K562 (cell line): ENCODE measurements around the gene SH3BP5. TPM values are rescaled to one million over a fixed set of nuclear protein-coding genes. Genes with fewer than 3 reads are reported as not detected.

Source experiments
- ATAC-seq: fragments of 200-7000 bp; cut with Tn5 transposase; 3 replicates; pipeline ENCODE4 v1.9.1; 2020; ENCODE audit warnings: moderate library complexity
- BruUV-seq: library from RNA; stranded (reverse); fragments of 400-500 nt; replicated peaks from 2 replicates; lab custom pipeline; 2021; lab: Mats Ljungman, UMichigan
- CTCF ChIA-PET: fragments of 300-600 bp; formaldehyde crosslinking; extraction: SDS; loops from one replicate; lab custom pipeline; 2021; ENCODE audit warnings: low intra/inter-chr PET ratio; lab: Yijun Ruan, JAX
- POLR2A ChIA-PET: fragments of 300-600, 350-650 bp; sonication (Branson Sonifier 250); formaldehyde crosslinking; extraction: SDS; loops from one replicate; lab custom pipeline; 2021; ENCODE audit warnings: antibody characterized with exemption, inconsistent platforms; lab: Yijun Ruan, JAX
- DNase-seq, 4 experiments: peaks; one replicate each; pipeline versions ENCODE4 v3.0.0 to v3.0.0-alpha.2; 2011 to 2018; ENCODE audit warnings: low spot score in 3 of 4, mixed read lengths in 3 of 4; ENCODE audit errors: extremely low read depth in 1 of 4
- FAIRE-seq: peaks from 2 replicates; lab custom pipeline; 2011; peaks lifted over from hg19 to GRCh38; lab: Jason Lieb, UNC
- H2AFZ ChIP-seq: 2 replicates; pipeline ENCODE4 v1.6.0; 2011; ENCODE audit warnings: low read depth, low read length, control low read depth, inconsistent platforms
- H3K27ac ChIP-seq: fragments of 200-600 bp; 3 replicates; pipeline ENCODE4 v1.8.0; 2011; ENCODE audit warnings: low read depth, mild to moderate bottlenecking, control low read depth, inconsistent platforms, low read length, moderate library complexity, mixed read lengths; ENCODE audit errors: extremely low read depth
- H3K27me3 ChIP-seq, 2 experiments: fragments of 300-600 bp in 1 of 2; 2 replicates in 1 of 2; 3 replicates in 1 of 2; pipeline versions ENCODE4 v1.6.0 to v1.8.0; 2011; ENCODE audit warnings: inconsistent platforms in 2 of 2, low read length in 2 of 2, mild to moderate bottlenecking in 1 of 2, mixed read lengths in 1 of 2, moderate library complexity in 1 of 2; ENCODE audit not compliant: control insufficient read depth in 2 of 2, insufficient read depth in 2 of 2
- H3K36me3 ChIP-seq: fragments of 300-600 bp; 3 replicates; pipeline ENCODE4 v1.8.0; 2011; ENCODE audit warnings: mild to moderate bottlenecking, low read length, inconsistent platforms; ENCODE audit not compliant: control insufficient read depth, insufficient read depth
- H3K4me1 ChIP-seq, 2 experiments: fragments of 200-600 bp in 1 of 2; replicated peaks in 1 of 2; 2 replicates in 1 of 2; 3 replicates in 1 of 2; pipeline versions ENCODE4 v1.5.1 to v1.8.0; 2011; ENCODE audit warnings: inconsistent platforms in 2 of 2, low read length in 2 of 2, mild to moderate bottlenecking in 1 of 2, mixed read lengths in 1 of 2, moderate library complexity in 1 of 2; ENCODE audit not compliant: control insufficient read depth in 2 of 2, insufficient read depth in 2 of 2
- H3K4me2 ChIP-seq: 2 replicates; pipeline ENCODE4 v1.6.1; 2011; ENCODE audit warnings: low read length, control low read depth, inconsistent platforms, mixed read lengths; ENCODE audit not compliant: insufficient read depth
- H3K4me3 ChIP-seq: fragments of 200-600 bp; sonication (generic), shearing (Covaris generic); 2 replicates; pipeline ENCODE4 v1.5.1; 2016; ENCODE audit warnings: control low read depth, inconsistent platforms
- H3K79me2 ChIP-seq: fragments of 200-600 bp; 3 replicates; pipeline ENCODE4 v1.8.0; 2011; ENCODE audit warnings: low read length, inconsistent platforms; ENCODE audit not compliant: control insufficient read depth, insufficient read depth
- H3K9ac ChIP-seq, 2 experiments: 2 replicates each; pipeline versions ENCODE4 v1.6.0 to v1.6.1; 2011; ENCODE audit warnings: low read depth in 2 of 2, low read length in 2 of 2, control low read depth in 1 of 2, inconsistent platforms in 1 of 2, mild to moderate bottlenecking in 1 of 2, mixed read lengths in 1 of 2; ENCODE audit not compliant: insufficient read depth in 1 of 2
- H3K9me1 ChIP-seq: one replicate; pipeline ENCODE4 v1.6.0; 2011; ENCODE audit warnings: inconsistent platforms, mild to moderate bottlenecking, low read length, moderate library complexity; ENCODE audit not compliant: control insufficient read depth, insufficient read depth
- H3K9me3 ChIP-seq: replicated peaks from 2 replicates; pipeline ENCODE4 v1.5.1; 2011; ENCODE audit warnings: low read depth, low read length, inconsistent platforms; ENCODE audit not compliant: control insufficient read depth, insufficient read depth
- H4K20me1 ChIP-seq: replicated peaks from 2 replicates; pipeline ENCODE4 v1.6.1; 2011; ENCODE audit warnings: low read length, inconsistent platforms, mixed read lengths; ENCODE audit not compliant: control insufficient read depth, insufficient read depth
- MEF2D ChIP-seq: conservative IDR thresholded peaks from 2 replicates; pipeline ENCODE4 v1.6.1; 2016; ENCODE audit warnings: low read depth, missing genetic modification characterization, missing compliant biosample characterization
- NFIC ChIP-seq: fragments of 450-650 bp; IDR thresholded peaks from 2 replicates; pipeline ENCODE4 v1.6.1; 2017; ENCODE audit warnings: mild to moderate bottlenecking, inconsistent platforms
- TARDBP ChIP-seq: fragments of 450-650 bp; IDR thresholded peaks from 2 replicates; pipeline ENCODE4 v1.6.1; 2016
- ZNF121 ChIP-seq: sonication (generic); formaldehyde crosslinking; conservative IDR thresholded peaks from 2 replicates; pipeline ENCODE4 v1.8.0; 2022; ENCODE audit warnings: missing genetic modification reagents
- ZZZ3 ChIP-seq: fragments of 450-650 bp; IDR thresholded peaks from 2 replicates; pipeline ENCODE4 v1.6.1; 2016; ENCODE audit warnings: antibody characterized with exemption, mild to moderate bottlenecking, moderate library complexity
- WGBS: fragments of 100-300 bp; shearing (Covaris generic); methylation state at CpG from one replicate; pipeline ENCODE4 v1.1.6; 2016; ENCODE audit warnings: low coverage, mixed read lengths; ENCODE audit not compliant: insufficient coverage; ENCODE audit errors: missing lambda C conversion rate; 5-methylcytosine and 5-hydroxymethylcytosine counted together
- in situ Hi-C: fragments of 300-500 bp; cut with MboI; formaldehyde crosslinking; loops from 4 replicates; pipeline ENCODE4 v1.15.0; 2018; ENCODE audit warnings: inconsistent platforms, mixed read lengths
- intact Hi-C: fragments of 100-400 bp; cut with micrococcal nuclease; formaldehyde crosslinking; loops from 2 replicates; pipeline ENCODE4 v1.14.2; 2022
- polyA plus RNA-seq, 8 experiments: library from polyadenylated mRNA; depleted of rRNA in 4 of 8; stranded (reverse) in 5 of 8; unstranded in 3 of 8; fragments of >200 nt; fragmentation: Nextera tagmentation in 2 of 8; fragmentation: Illumina TruSeq in 1 of 8; extraction: Ambion mirVana in 2 of 8; extraction: Trizol in 1 of 8; gene quantifications; 2 replicates each; pipeline versions ENCODE4 v1.2.1 to v1.2.3, GENCODE V29; 2011 to 2014; ENCODE audit warnings: inconsistent platforms in 1 of 8, missing spikeins in 1 of 8
- total RNA-seq, 7 experiments: library from RNA; depleted of rRNA in 6 of 7; stranded (reverse); fragments of >200 nt in 6 of 7; fragmentation: Illumina TruSeq in 2 of 7; extraction: Trizol in 2 of 7; gene quantifications; 2 replicates each; pipeline versions ENCODE4 v1.2.1 to v1.2.3, GENCODE V29; 2011 to 2021; ENCODE audit warnings: low replicate concordance in 1 of 7
- TF ChIP-seq, protein P1 (sequence below): sonication (generic); formaldehyde crosslinking; IDR thresholded peaks from 2 replicates; pipeline ENCODE4 v1.8.1; 2023; ENCODE audit warnings: mild to moderate bottlenecking, missing genetic modification reagents

Gene SH3BP5
- total and polyA plus RNA-seq, 9 of the 15 experiments (the other 6 are each of a cell fraction or from before 2014, with no cell fraction given): 2.9 to 29.0 (median 14.9) TPM

DNA sequence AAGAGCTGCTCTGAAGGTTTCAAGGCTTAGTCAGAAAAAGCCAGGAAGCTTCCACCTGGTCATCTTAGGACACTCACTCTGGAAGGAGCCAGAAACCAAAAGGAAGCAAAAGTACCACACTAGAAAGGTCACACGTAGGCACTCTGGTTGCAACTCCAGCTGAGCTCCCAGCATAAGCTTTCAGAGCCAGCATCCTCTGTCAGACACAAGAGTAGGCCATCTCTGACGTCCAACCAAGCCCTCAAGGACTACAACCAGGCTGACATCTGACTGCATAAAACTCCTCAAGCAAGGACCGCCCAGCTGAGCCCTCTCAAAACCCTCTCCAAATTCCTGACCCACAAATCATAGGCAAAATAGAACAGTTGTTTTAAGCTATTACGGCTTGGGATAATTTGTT is 12.8 kb downstream of the SH3BP5 start:
- Histone ChIP-seq H3K27ac (no peak overlapping the region), H4K20me1 (no peaks in the 10 kb centered on the region), H3K4me1 (peaks cover 20 to 23% of the 10 kb centered on the region in 2 experiments; a peak in 4 of 5 replicates), H3K4me3 (no peak overlapping the region), H3K9me1 (no peaks in the 10 kb centered on the region), H2AFZ (no peak overlapping the region), H3K79me2 (peaks cover 10% of the 10 kb centered on the region; the same call in 2 of the 3 replicates), H3K4me2 (no peak overlapping the region), H3K9me3 (no peaks in the 10 kb centered on the region), H3K27me3 (no peaks in the 10 kb centered on the region), H3K36me3 (no peaks in the 10 kb centered on the region; the same call in 2 of the 3 replicates), H3K9ac (no peak overlapping the region)
- TF ChIP-seq MEF2D (tag) (no peak), TARDBP (no peak), ZZZ3 (no peak)
- TF ChIP-seq, protein P1, sequence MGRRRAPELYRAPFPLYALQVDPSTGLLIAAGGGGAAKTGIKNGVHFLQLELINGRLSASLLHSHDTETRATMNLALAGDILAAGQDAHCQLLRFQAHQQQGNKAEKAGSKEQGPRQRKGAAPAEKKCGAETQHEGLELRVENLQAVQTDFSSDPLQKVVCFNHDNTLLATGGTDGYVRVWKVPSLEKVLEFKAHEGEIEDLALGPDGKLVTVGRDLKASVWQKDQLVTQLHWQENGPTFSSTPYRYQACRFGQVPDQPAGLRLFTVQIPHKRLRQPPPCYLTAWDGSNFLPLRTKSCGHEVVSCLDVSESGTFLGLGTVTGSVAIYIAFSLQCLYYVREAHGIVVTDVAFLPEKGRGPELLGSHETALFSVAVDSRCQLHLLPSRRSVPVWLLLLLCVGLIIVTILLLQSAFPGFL: 0 out of 2 replicates have a peak, but pooled peaks have one; percentile 41
- 57% methylated on average over 4 of the region's 4 CpGs for WGBS
- DNase-seq (no peak), ATAC-seq (no peak), FAIRE-seq (no peak)
- ChIA-PET POLR2A (interaction anchor here (1.4 to 4.6 kb wide), 4 partner anchors 8 to 15 kb away, joined by 4 to 19 read pairs (median 5); no protein-coding TSS in a partner anchor), CTCF (no interaction called here)
- intact Hi-C loops: no loop called here
- in situ Hi-C loops: no loop called here
- no TSS peak for BruUV-seq

DNA sequence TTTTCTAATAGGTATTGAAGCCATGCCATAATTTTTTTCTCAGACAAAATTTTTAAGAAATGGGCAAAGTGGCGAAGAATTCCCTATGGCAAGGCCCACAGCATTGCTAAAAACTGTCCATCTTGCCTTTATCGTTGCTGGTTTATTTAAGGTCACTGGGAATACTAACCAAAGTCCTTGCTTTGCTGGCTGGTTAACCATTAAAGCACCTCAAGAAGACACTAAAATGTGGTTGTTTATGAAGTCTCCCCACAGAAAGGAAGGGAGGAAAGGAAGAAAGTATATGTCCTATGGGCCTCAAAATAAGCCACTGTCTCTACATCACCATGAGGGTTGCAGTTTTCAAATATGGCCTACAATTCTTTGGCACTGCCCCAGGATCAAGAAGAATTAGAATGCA is 13.2 kb downstream of the SH3BP5 start:
- H3K9ac ChIP-seq: no peak overlapping the region
- CTCF ChIA-PET: no interaction called here
- FAIRE-seq (no peak), DNase-seq (no peak), ATAC-seq (no peak)
- peaks cover 14% of the 10 kb centered on the region; the same call in 2 of the 3 replicates for H3K79me2 ChIP-seq
- H3K27ac ChIP-seq: no peak overlapping the region
- H3K4me3 ChIP-seq: no peak overlapping the region
- BruUV-seq: no TSS peak
- H3K9me1 ChIP-seq: no peaks in the 10 kb centered on the region
- H3K9me3 ChIP-seq: no peaks in the 10 kb centered on the region
- no peaks in the 10 kb centered on the region; the same call in 2 of the 3 replicates for H3K36me3 ChIP-seq
- H2AFZ ChIP-seq: no peak overlapping the region
- H3K27me3 ChIP-seq: no peaks in the 10 kb centered on the region
- in situ Hi-C loops: no loop called here
- H3K4me2 ChIP-seq: no peak overlapping the region
- no peaks in the 10 kb centered on the region for H4K20me1 ChIP-seq
- POLR2A ChIA-PET: interaction anchor here (1.4 to 4.6 kb wide), 3 partner anchors 9 to 16 kb away, joined by 4 to 19 read pairs (median 6); no protein-coding TSS in a partner anchor
- intact Hi-C loops: no loop called here
- WGBS: 80% methylated on average over 2 of the region's 2 CpGs
- H3K4me1 ChIP-seq: peaks cover 20 to 23% of the 10 kb centered on the region in 2 experiments; a peak in 4 of 5 replicates
- TF ChIP-seq NFIC (peak; percentile 37; the same call in 1 of the 2 replicates), ZNF121 (CRISPR knock-in tag) (no peak)
